SK-N-SH (cell line): ENCODE results near the gene SYNPO2.

ENCODE experiments used
- CTCF ChIP-seq: fragments of 200-600 bp; sonication (generic); IDR thresholded peaks from 2 replicates; pipeline ENCODE4 v1.6.1; 2017; ENCODE audit warnings: antibody characterized with exemption, mild to moderate bottlenecking, moderate library complexity
- EP300 ChIP-seq, 2 experiments: IDR thresholded peaks; 2 replicates each; pipeline versions ENCODE4 v1.4.0 to v1.6.1; 2012; ENCODE audit warnings: borderline replicate concordance in 1 of 2, low read depth in 1 of 2, low read length in 1 of 2
- RAD21 ChIP-seq: IDR thresholded peaks from 2 replicates; pipeline ENCODE4 v1.6.1; 2012; ENCODE audit warnings: mild to moderate bottlenecking, low read length
- RXRA ChIP-seq: IDR thresholded peaks from 2 replicates; pipeline ENCODE4 v1.4.0; 2012; ENCODE audit warnings: low read depth, mild to moderate bottlenecking, borderline replicate concordance
- SIN3A ChIP-seq: IDR thresholded peaks from 2 replicates; pipeline ENCODE4 v1.6.1; 2012; ENCODE audit warnings: low read depth, mild to moderate bottlenecking, low read length, moderate library complexity, borderline replicate concordance
- SMC3 ChIP-seq: IDR thresholded peaks from 2 replicates; pipeline ENCODE4 v1.6.1; 2012; ENCODE audit warnings: low read depth, low read length, improper control_type of control experiment
- TF ChIP-seq, protein P1 (sequence below): IDR thresholded peaks from 2 replicates; pipeline ENCODE4 v1.4.0; 2012; ENCODE audit warnings: low read depth

DNA sequence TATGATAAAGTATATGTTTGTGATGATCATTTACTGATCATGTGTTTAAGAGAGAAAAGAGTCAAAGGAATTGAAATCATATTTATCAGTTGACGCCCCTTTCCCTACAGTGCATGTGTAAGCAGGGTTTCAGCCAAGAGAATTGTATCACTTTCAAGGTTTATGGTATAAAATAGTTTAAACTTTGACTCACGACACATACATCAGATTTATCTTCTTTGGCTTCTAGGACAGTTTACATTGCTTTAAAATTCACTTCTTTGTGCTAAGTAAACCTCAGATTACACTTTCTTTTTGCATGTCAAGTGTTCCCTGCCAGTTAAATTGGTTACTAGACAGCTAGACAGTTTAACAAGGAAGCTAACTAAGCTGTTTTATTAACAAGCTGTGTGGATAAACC lies 160.7 kb downstream of the SYNPO2 start:
- TF ChIP-seq SIN3A (no peak), RAD21 (no peak), RXRA (no peak), CTCF (no peak), EP300 (IDR thresholded peaks at IDR 0.05; ENCODE audit: borderline replicate concordance in 1 of 2, low read depth in 1 of 2, low read length in 1 of 2) (no peak), SMC3 (no peak)
- TF ChIP-seq, protein P1, sequence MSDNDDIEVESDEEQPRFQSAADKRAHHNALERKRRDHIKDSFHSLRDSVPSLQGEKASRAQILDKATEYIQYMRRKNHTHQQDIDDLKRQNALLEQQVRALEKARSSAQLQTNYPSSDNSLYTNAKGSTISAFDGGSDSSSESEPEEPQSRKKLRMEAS = no peak
